ENCODE results near the gene CASZ1.

Gene CASZ1

GRCh38 chr1:10820422-10820821 lies 24.0 kb upstream of the CASZ1 start:
- DNase-seq = no peak

- no peak for DNase-seq
These were observed 22.9 kb upstream of the CASZ1 start for GRCh38 chr1:10819198-10819901.

GRCh38 chr1:10818262-10819197 lies 22.1 kb upstream of the CASZ1 start:
- no peak for DNase-seq

- no peak for DNase-seq
These were observed 20.4 kb upstream of the CASZ1 start for GRCh38 chr1:10816743-10817369.

GRCh38 chr1:10816233-10816632 lies 19.8 kb upstream of the CASZ1 start:
- no peak for DNase-seq

GRCh38 chr1:10815858-10816195 lies 19.4 kb upstream of the CASZ1 start:
- no peak for DNase-seq

- DNase-seq = no peak
These were observed 18.8 kb upstream of the CASZ1 start for GRCh38 chr1:10814976-10815857.

- no peak for DNase-seq
These were observed 17.9 kb upstream of the CASZ1 start for GRCh38 chr1:10814312-10814711.

- no peak for DNase-seq
These were observed 17.4 kb upstream of the CASZ1 start for GRCh38 chr1:10813799-10814198.

GRCh38 chr1:10812387-10812915 lies 16.0 kb upstream of the CASZ1 start:
- no peak for DNase-seq

GRCh38 chr1:10808441-10808840 lies 12.0 kb upstream of the CASZ1 start:
- no peak for DNase-seq

GRCh38 chr1:10806966-10807365 lies 10.5 kb upstream of the CASZ1 start:
- DNase-seq = no peak

- DNase-seq = no peak
These were observed 7.8 kb upstream of the CASZ1 start for GRCh38 chr1:10803971-10804820.

- DNase-seq = no peak
These were observed 6.7 kb upstream of the CASZ1 start for GRCh38 chr1:10802944-10803715.

- no peak for DNase-seq
These were observed 4.3 kb upstream of the CASZ1 start for GRCh38 chr1:10800778-10801177.

- DNase-seq = no peak
These were observed 3.3 kb upstream of the CASZ1 start for GRCh38 chr1:10799726-10800125.

- no peak for DNase-seq
These were observed 997 bp downstream of the CASZ1 start for GRCh38 chr1:10795276-10796021.

GRCh38 chr1:10794724-10795275 lies 1.6 kb downstream of the CASZ1 start:
- no peak for DNase-seq

GRCh38 chr1:10793129-10793651 lies 3.3 kb downstream of the CASZ1 start:
- no peak for DNase-seq

Data from activated naive CD4-positive, alpha-beta T cell treated with anti-CD3 and anti-CD28 coated beads, Interleukin-2, amount 50 U/mL, for 16 hours (primary cell).